Prostate gland (tissue), 2 donors: ENCODE measurements around the gene POLD4. TPM values are rescaled to one million over a fixed set of nuclear protein-coding genes. Genes with fewer than 3 reads are reported as not detected.

Experiments used
- DNase-seq: peaks from one replicate; pipeline ENCODE4 v3.0.0-alpha.2; 2019; ENCODE audit warnings: low spot score
- H3K27ac ChIP-seq, 2 donors: fragments of 200-600 bp; sonication (generic); 2 replicates each; pipeline ENCODE4 v1.5.1; 2017 to 2019
- H3K27me3 ChIP-seq: fragments of 200-600 bp; sonication (generic); replicated peaks from 2 replicates; pipeline ENCODE4 v1.5.1; 2019; ENCODE audit not compliant: insufficient read depth
- H3K36me3 ChIP-seq, 2 donors: fragments of 200-600 bp; sonication (generic); 1 replicate in 1 of 2; 2 replicates in 1 of 2; pipeline versions ENCODE4 v1.5.1 to v1.8.1; 2017 to 2019
- H3K4me1 ChIP-seq: fragments of 200-600 bp; sonication (generic); replicated peaks from 2 replicates; pipeline ENCODE4 v1.5.1; 2019
- H3K4me3 ChIP-seq, 2 donors: fragments of 200-600 bp; sonication (generic); 2 replicates each; pipeline ENCODE4 v1.5.1; 2017 to 2019
- H3K9me3 ChIP-seq: fragments of 200-600 bp; sonication (generic); 2 replicates; pipeline ENCODE4 v1.5.1; 2017
- CTCF ChIP-seq, 4 experiments: fragments of 200-600 bp in 2 of 4; fragments of 450-650 bp in 2 of 4; sonication (generic) in 2 of 4; IDR thresholded peaks; 1 replicate in 3 of 4; 2 replicates in 1 of 4; pipeline ENCODE4 v1.5.1; 2016 to 2019; ENCODE audit warnings: antibody characterized with exemption in 4 of 4, mild to moderate bottlenecking in 2 of 4, moderate library complexity in 2 of 4
- POLR2A ChIP-seq: fragments of 450-650 bp; IDR thresholded peaks from one replicate; pipeline ENCODE4 v1.6.1; 2016; ENCODE audit warnings: antibody characterized with exemption, mild to moderate bottlenecking
- POLR2AphosphoS5 ChIP-seq: sonication (generic); formaldehyde crosslinking; IDR thresholded peaks from one replicate; pipeline ENCODE4 v1.6.1; 2017; ENCODE audit warnings: antibody characterized with exemption
- WGBS: methylation state at CpG from one replicate; pipeline ENCODE4 v1.1.5; 2018; 5-methylcytosine and 5-hydroxymethylcytosine counted together
- intact Hi-C: fragments of 100-400 bp; cut with DNase I; formaldehyde crosslinking; loops from one replicate; pipeline ENCODE4 v1.14.2; 2022
- total RNA-seq, 2 donors: library from RNA; depleted of rRNA; stranded (reverse); fragments of >200 nt; gene quantifications; one replicate each; pipeline ENCODE4 v1.1.0, GENCODE V29; 2016

POLD4 gene
- total RNA-seq, 2 donors from 2014 or later = 95.1 to 145 TPM

GRCh38 chr11:67351275-67352005, 1.9 kb downstream of the POLD4 start:
- Histone ChIP-seq H3K36me3 (no peaks in the 10 kb centered on the region), H3K4me3 (peak overlapping the region in 1 of 2 donors; percentile 76), H3K4me1 (peaks cover 20% of the 10 kb centered on the region), H3K27me3 (no peaks in the 10 kb centered on the region), H3K9me3 (no peaks in the 10 kb centered on the region), H3K27ac (peak overlapping the region; percentile 99 to 100)
- no peak for TF ChIP-seq POLR2A
- peak; percentile 82 to 97 (median 94) for TF ChIP-seq CTCF (IDR thresholded peaks at IDR 0.05)
- TF ChIP-seq POLR2AphosphoS5 = peak; percentile 79
- WGBS = 50% methylated on average over 11 of the region's 11 CpGs
- intact Hi-C loops = loop anchor here (2.0 to 10.0 kb wide), 2 partner anchors 23 to 153 kb away; partner anchors contain the start of genes CDK2AP2 and PITPNM1
- peak; percentile 74 for DNase-seq

GRCh38 chr11:67349928-67350465, 3.3 kb downstream of the POLD4 start:
- H3K27ac ChIP-seq = peak overlapping the region in 1 of 2 donors; percentile 51
- TF ChIP-seq POLR2A (no peak), POLR2AphosphoS5 (no peak), CTCF (IDR thresholded peaks at IDR 0.05) (no peak)
- 90% methylated on average over 4 of the region's 4 CpGs for WGBS

GRCh38 chr11:67349457-67349856, 3.9 kb downstream of the POLD4 start:
- Histone ChIP-seq H3K4me3 (no peak overlapping the region), H3K27me3 (no peaks in the 10 kb centered on the region), H3K4me1 (peaks cover 23% of the 10 kb centered on the region), H3K27ac (peak overlapping the region; percentile 6 to 51), H3K9me3 (no peaks in the 10 kb centered on the region), H3K36me3 (no peaks in the 10 kb centered on the region)
- no peak for DNase-seq
- intact Hi-C loops = no loop called here
- WGBS = 90% methylated on average over 2 of the region's 2 CpGs
- TF ChIP-seq POLR2A (no peak), POLR2AphosphoS5 (no peak), CTCF (IDR thresholded peaks at IDR 0.05) (no peak)

More at GRCh38 chr11:67349928-67350465, 3.3 kb downstream of the POLD4 start:
- H3K36me3 ChIP-seq = no peaks in the 10 kb centered on the region
- H3K27me3 ChIP-seq = no peaks in the 10 kb centered on the region
- no peaks in the 10 kb centered on the region for H3K9me3 ChIP-seq
- DNase-seq = no peak
- no peak overlapping the region for H3K4me3 ChIP-seq
- H3K4me1 ChIP-seq = peaks cover 23% of the 10 kb centered on the region
- intact Hi-C loops = loop anchor here (10.0 kb wide), 1 partner anchor 155 kb away; the partner anchor contains the start of genes CDK2AP2 and PITPNM1

GRCh38 chr11:67349036-67349435, 4.3 kb downstream of the POLD4 start:
- 66% methylated on average over 5 of the region's 5 CpGs for WGBS
- Histone ChIP-seq H3K4me1 (peaks cover 23% of the 10 kb centered on the region), H3K9me3 (no peaks in the 10 kb centered on the region), H3K27me3 (no peaks in the 10 kb centered on the region), H3K27ac (peak overlapping the region; percentile 6 to 51), H3K4me3 (no peak overlapping the region), H3K36me3 (no peaks in the 10 kb centered on the region)
- TF ChIP-seq POLR2A (no peak), CTCF (IDR thresholded peaks at IDR 0.05) (no peak), POLR2AphosphoS5 (no peak)
- intact Hi-C loops = no loop called here
- DNase-seq = no peak
